ENCODE results near the gene WDR64. TPM values are rescaled to one million over a fixed set of nuclear protein-coding genes. Genes with fewer than 3 reads are reported as not detected.
"Not testable (repeated sequence)": the region's sequence is repeated elsewhere in the genome, so short reads cannot be mapped to it uniquely, and the experiment has no call there.

The WDR64 gene
- total and polyA plus RNA-seq, 3 donors from 2014 or later = 4.3 to 7.1 (median 5.5) TPM

- no peaks in the 10 kb centered on the region for H3K4me1 ChIP-seq
- 87 to 96% methylated on average over 6 of the region's 6 CpGs for WGBS, 2 donors
- DNase-seq = no peak
- no peak overlapping the region for H3K4me3 ChIP-seq
- H3K27me3 ChIP-seq = no peaks in the 10 kb centered on the region
- no peaks in the 10 kb centered on the region for H3K9me3 ChIP-seq
- H3K27ac ChIP-seq = no peak overlapping the region
- H3K36me3 ChIP-seq (ENCODE audit: low read depth, missing control alignments) = no peaks in the 10 kb centered on the region
- intact Hi-C loops (cut with DNase I; ENCODE audit: low total_unique reads) = no loop called here
- TF ChIP-seq POLR2A (IDR thresholded peaks at IDR 0.05) = no peak
- TF ChIP-seq CTCF (IDR thresholded peaks at IDR 0.05) = no peak
Observed at GRCh38 chr1:241702442-241703373, 50.6 kb downstream of the WDR64 start.

- H3K4me3 ChIP-seq; H3K9me3 ChIP-seq; H3K4me1 ChIP-seq; H3K27me3 ChIP-seq; H3K27ac ChIP-seq; H3K36me3 ChIP-seq (ENCODE audit: low read depth, missing control alignments); intact Hi-C loops (cut with DNase I; ENCODE audit: low total_unique reads); DNase-seq: not testable (repeated sequence)
- WGBS, 2 donors = 92 to 96% methylated on average over 4 of the region's 4 CpGs
Observed at GRCh38 chr1:241703739-241704138, 51.7 kb downstream of the WDR64 start.

GRCh38 chr1:241706257-241706656, 54.2 kb downstream of the WDR64 start:
- no peak for DNase-seq
- no peaks in the 10 kb centered on the region for H3K4me1 ChIP-seq
- intact Hi-C loops (cut with DNase I; ENCODE audit: low total_unique reads) = no loop called here
- H3K4me3 ChIP-seq = no peak overlapping the region
- H3K36me3 ChIP-seq (ENCODE audit: low read depth, missing control alignments) = no peaks in the 10 kb centered on the region
- no peaks in the 10 kb centered on the region for H3K9me3 ChIP-seq
- H3K27me3 ChIP-seq = no peaks in the 10 kb centered on the region
- WGBS, 2 donors = 56 to 94% methylated on average over 2 of the region's 2 CpGs
- no peak overlapping the region for H3K27ac ChIP-seq
- no peak for TF ChIP-seq CTCF (IDR thresholded peaks at IDR 0.05)

GRCh38 chr1:241706967-241707366, 54.9 kb downstream of the WDR64 start:
- Histone ChIP-seq H3K27me3 (no peaks in the 10 kb centered on the region), H3K27ac (no peak overlapping the region), H3K4me3 (no peak overlapping the region), H3K4me1 (no peaks in the 10 kb centered on the region), H3K36me3 (ENCODE audit: low read depth, missing control alignments) (no peaks in the 10 kb centered on the region), H3K9me3 (no peaks in the 10 kb centered on the region)
- 80 to 94% methylated on average over 2 of the region's 2 CpGs for WGBS, 2 donors
- TF ChIP-seq CTCF (IDR thresholded peaks at IDR 0.05) (no peak), POLR2A (IDR thresholded peaks at IDR 0.05) (no peak)
- intact Hi-C loops (cut with DNase I; ENCODE audit: low total_unique reads) = no loop called here
- no peak for DNase-seq

GRCh38 chr1:241707442-241707841, 55.4 kb downstream of the WDR64 start:
- WGBS, 2 donors = 91 to 100% methylated on average over 2 of the region's 2 CpGs
- no peak overlapping the region for H3K27ac ChIP-seq
- H3K4me1 ChIP-seq = no peaks in the 10 kb centered on the region
- H3K9me3 ChIP-seq = no peaks in the 10 kb centered on the region
- no peak for TF ChIP-seq CTCF (IDR thresholded peaks at IDR 0.05)
- no peak for TF ChIP-seq POLR2A (IDR thresholded peaks at IDR 0.05)
- intact Hi-C loops (cut with DNase I; ENCODE audit: low total_unique reads) = no loop called here
- DNase-seq = no peak
- H3K4me3 ChIP-seq = no peak overlapping the region
- no peaks in the 10 kb centered on the region for H3K36me3 ChIP-seq (ENCODE audit: low read depth, missing control alignments)
- H3K27me3 ChIP-seq = no peaks in the 10 kb centered on the region

All from testis (tissue), 3 donors.